H4 (cell line): ENCODE measurements around the gene CMSS1. TPM values are rescaled to one million over a fixed set of nuclear protein-coding genes. Genes with fewer than 3 reads are reported as not detected.
A peak's percentile ranks its signal among the peaks of the same experiment; 100 is the strongest.

ENCODE experiments used
- DNase-seq: peaks from one replicate; pipeline ENCODE4 v3.0.0-alpha.2; 2015; ENCODE audit warnings: low spot score
- total RNA-seq: library from RNA; depleted of rRNA; stranded (reverse); fragments of >200 nt; shearing (Covaris generic); gene quantifications from 2 replicates; pipeline ENCODE4 v1.2.3, GENCODE V29; 2014; rRNA removed

CMSS1 gene
- 39.3 and 40.2 TPM in 2 replicates for total RNA-seq

GRCh38 chr3:99817437-99818240 is at the start of gene CMSS1:
Gene CMSS1 (plus strand): TSS chr3:99817862.
- peak; percentile 81 for DNase-seq

GRCh38 chr3:99768126-99768525 is 49.5 kb upstream of the CMSS1 start:
- DNase-seq = no peak

- no peak for DNase-seq
Measured at GRCh38 chr3:99768808-99769501, 48.7 kb upstream of the CMSS1 start.

GRCh38 chr3:99772171-99772570 is 45.5 kb upstream of the CMSS1 start:
- no peak for DNase-seq

- no peak for DNase-seq
Measured at GRCh38 chr3:99772671-99773070, 45.0 kb upstream of the CMSS1 start.

GRCh38 chr3:99774467-99774866 is 43.2 kb upstream of the CMSS1 start:
- peak; percentile 51 for DNase-seq

GRCh38 chr3:99776516-99777209 is 41.0 kb upstream of the CMSS1 start:
- peak; percentile 52 for DNase-seq

- no peak for DNase-seq
Measured at GRCh38 chr3:99777210-99777549, 40.5 kb upstream of the CMSS1 start.

GRCh38 chr3:99777708-99778107 is 40.0 kb upstream of the CMSS1 start:
- DNase-seq = no peak

GRCh38 chr3:99780749-99781148 is 36.9 kb upstream of the CMSS1 start:
- peak; percentile 25 for DNase-seq

- DNase-seq = no peak
Measured at GRCh38 chr3:99781761-99782160, 35.9 kb upstream of the CMSS1 start.

GRCh38 chr3:99783011-99783573 is 34.6 kb upstream of the CMSS1 start:
- DNase-seq = peak; percentile 91

- DNase-seq = peak; percentile 64
Measured at GRCh38 chr3:99789011-99789721, 28.5 kb upstream of the CMSS1 start.

- DNase-seq = no peak
Measured at GRCh38 chr3:99794485-99794884, 23.2 kb upstream of the CMSS1 start.

GRCh38 chr3:99795573-99795972 is 22.1 kb upstream of the CMSS1 start:
- no peak for DNase-seq

- DNase-seq = no peak
Measured at GRCh38 chr3:99799422-99799821, 18.2 kb upstream of the CMSS1 start.

- no peak for DNase-seq
Measured at GRCh38 chr3:99803297-99803696, 14.4 kb upstream of the CMSS1 start.

GRCh38 chr3:99805160-99805559 is 12.5 kb upstream of the CMSS1 start:
- DNase-seq = no peak

- DNase-seq = peak; percentile 70
Measured at GRCh38 chr3:99808163-99808794, 9.4 kb upstream of the CMSS1 start.

GRCh38 chr3:99809565-99809964 is 8.1 kb upstream of the CMSS1 start:
- DNase-seq = no peak

- no peak for DNase-seq
Measured at GRCh38 chr3:99810403-99810802, 7.3 kb upstream of the CMSS1 start.
